ENCODE results near the gene CFAP97.
"Not testable (repeated sequence)": the region's sequence is repeated elsewhere in the genome, so short reads cannot be mapped to it uniquely, and the experiment has no call there.

Gene CFAP97

DNA sequence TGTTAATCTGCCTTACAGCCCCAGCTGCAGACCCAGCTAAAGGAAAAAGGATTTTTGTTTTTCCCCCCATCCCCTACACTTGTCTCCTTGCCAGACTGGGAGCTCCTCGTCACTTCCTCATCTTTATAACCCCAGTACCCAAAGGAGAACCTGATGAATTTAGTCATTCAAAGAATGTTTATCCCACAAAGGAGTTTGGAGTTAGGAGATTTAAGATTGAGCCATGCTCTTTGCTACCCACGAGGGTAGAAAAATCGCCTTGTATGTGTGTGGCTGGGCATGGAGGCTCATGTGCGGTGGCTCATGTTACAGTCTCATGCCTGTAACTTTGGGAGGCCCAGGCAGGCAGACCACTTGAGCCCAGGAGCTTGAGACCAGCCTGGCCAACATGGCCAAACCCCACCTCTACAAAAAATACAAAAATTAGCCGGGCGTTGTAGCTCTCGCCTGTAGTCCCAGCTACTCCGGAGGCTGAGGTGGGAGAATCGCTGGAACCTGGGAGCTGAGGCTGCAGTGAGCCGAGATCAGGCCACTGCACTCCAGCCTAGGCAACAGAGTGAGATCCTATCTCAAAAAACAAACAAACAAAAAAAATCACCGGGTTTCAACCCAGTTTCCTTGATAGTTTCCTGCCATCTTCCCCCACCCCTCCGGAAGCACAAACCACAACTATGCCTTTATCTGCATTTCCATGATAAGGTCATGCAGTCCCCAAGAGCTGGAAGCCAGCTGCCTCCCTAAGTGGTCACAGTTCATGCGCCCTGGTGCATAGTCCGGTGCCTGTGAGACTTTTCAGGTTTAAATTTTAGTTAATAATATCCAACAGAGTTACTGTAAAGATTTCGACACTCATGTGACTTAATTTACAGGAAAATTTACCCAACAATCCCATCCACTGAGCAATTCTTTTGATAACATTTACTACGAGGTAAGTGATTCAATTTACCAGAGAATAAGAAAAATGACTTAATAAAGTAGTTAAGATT lies 1.5 kb downstream of the CFAP97 start:
- no peak for DNase-seq (ENCODE audit: low spot score)

- not testable (repeated sequence) for DNase-seq (ENCODE audit: low spot score)
These were observed 5.6 kb downstream of the CFAP97 start for GRCh38 chr4:185198189-185198588.

DNA sequence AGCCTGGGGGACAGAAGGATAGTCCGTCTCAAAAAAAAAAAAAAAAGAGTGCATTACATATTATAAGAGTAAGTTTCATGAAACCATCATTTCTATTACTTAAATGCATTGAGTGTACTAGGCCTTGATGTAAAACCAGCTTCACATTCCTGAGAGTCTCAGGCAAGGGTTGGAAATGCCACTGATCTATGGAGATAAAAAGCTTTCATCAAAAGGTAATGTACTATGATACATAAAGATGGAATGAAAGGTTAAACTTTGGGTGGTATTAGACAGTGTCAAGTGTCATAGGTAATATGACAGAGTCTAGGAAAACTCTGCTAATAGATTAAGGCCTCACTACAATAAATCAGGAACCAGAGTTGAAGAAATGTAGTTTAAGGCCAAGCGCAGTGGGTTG lies 7.4 kb downstream of the CFAP97 start:
- no peak for DNase-seq (ENCODE audit: low spot score)

- no peak for DNase-seq (ENCODE audit: low spot score)
These were observed 8.6 kb downstream of the CFAP97 start for GRCh38 chr4:185194924-185195888.

- DNase-seq (ENCODE audit: low spot score) = no peak
These were observed 11.7 kb downstream of the CFAP97 start for GRCh38 chr4:185192059-185192458.

DNA sequence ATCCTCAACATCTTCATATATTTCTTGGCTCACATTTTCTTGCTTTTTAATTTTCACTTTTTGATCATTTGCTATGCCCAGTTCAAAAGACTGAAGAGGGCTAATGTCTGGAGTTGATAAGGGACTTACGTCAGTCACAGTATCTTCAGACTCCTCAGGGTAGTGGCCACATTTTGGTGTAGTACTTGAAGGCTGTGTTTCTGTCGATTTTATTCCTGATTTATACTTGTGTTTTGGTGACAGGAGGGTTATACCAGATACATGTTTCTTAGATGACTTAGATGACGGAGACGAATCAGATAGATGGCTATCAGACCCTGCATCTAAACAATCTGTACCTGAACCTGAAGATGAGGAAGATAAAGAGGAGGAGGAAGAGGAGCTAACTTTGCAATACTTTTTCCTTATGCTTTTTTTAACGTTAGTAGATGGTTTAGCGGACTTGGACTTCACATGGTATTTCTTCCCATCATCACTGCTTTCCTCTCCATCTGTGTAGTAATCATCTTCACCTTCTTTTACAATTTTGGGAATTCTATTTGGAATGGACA lies 13.4 kb downstream of the CFAP97 start:
- no peak for DNase-seq (ENCODE audit: low spot score)

DNA sequence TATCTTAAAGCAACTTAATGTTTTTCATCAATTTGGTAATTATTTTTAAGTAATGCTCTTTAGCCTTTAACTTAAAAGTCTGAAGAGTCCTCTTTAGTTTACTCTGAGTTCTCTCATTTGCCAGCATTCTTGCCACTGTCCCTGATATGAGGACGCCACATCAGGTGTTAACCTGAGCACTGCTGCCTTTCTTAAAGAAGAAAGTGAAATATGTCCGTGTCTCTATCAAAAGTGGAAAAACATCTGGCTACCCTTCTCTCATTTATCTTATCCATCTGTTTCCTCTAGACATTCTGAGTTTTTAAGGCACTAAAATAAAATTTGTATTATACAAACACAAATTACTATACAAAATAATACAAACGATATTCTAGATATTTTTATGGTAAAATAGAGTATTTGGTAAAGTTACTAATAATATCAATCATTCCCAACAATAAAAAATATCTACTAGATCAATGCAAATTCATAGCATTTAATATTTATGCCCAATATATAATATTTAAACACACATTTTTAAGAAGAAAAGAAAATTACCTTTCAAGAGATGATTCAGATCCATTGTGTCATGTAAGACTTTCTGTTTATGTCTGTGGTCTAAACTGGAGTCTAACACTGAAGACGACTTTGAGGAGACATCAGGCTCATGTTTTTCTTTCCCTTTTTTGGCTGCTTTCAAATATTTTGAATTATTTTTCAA lies 14.0 kb downstream of the CFAP97 start:
- no peak for DNase-seq (ENCODE audit: low spot score)

- DNase-seq (ENCODE audit: low spot score) = no peak
These were observed 17.0 kb downstream of the CFAP97 start for GRCh38 chr4:185186769-185187168.

DNA sequence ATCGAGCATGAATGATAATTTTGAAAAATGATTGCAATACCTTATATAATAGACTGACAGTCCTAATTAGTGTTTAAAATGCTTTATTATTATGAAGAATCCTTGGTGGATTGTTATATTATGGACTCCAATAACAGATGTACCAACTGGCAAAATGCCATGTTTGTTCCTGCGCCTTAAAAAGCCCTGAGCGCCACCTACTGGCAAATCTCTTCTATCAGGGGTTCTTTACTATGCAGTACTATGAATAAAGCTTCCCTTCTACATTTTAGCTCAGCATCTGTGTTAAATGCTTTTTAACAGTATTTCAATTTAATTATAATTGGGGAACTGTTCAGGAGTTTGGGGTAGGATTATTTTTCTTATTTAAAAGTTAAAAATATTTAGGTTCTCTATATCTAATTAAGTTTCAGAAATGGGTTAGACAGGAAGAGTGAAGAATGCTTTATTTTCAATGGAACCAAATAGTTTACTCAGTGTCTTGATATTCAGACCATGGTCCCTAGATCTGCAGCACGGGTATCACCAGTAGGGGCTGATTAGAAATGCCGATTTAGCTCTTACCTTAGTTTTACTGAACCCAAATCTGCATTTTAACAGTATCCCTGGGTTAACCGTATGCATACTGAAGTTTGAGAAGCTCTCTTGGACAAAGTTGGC lies 20.0 kb downstream of the CFAP97 start:
- peak; percentile 87 for DNase-seq (ENCODE audit: low spot score)

GRCh38 chr4:185182239-185182638 lies 21.6 kb downstream of the CFAP97 start:
- DNase-seq (ENCODE audit: low spot score) = no peak

DNA sequence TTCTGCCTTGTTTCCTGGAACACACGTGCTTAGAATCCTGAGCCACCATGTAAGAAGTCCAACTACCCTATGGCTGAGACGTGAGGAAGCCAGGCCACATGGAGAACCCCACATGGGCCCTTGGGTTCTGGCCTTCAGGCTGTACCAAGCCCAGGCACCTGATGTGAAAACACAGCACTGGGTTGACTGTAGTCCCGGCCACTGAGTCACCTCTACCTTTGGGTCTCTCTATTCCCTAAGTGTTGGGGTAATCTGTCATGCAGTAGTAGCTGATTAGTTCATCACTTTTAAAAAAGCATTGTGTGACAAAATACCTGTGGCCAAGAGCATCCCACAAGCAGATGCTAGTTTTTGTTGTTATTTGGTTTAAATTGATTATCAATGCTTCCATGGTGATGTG lies 24.3 kb downstream of the CFAP97 start:
- no peak for DNase-seq (ENCODE audit: low spot score)

DNA sequence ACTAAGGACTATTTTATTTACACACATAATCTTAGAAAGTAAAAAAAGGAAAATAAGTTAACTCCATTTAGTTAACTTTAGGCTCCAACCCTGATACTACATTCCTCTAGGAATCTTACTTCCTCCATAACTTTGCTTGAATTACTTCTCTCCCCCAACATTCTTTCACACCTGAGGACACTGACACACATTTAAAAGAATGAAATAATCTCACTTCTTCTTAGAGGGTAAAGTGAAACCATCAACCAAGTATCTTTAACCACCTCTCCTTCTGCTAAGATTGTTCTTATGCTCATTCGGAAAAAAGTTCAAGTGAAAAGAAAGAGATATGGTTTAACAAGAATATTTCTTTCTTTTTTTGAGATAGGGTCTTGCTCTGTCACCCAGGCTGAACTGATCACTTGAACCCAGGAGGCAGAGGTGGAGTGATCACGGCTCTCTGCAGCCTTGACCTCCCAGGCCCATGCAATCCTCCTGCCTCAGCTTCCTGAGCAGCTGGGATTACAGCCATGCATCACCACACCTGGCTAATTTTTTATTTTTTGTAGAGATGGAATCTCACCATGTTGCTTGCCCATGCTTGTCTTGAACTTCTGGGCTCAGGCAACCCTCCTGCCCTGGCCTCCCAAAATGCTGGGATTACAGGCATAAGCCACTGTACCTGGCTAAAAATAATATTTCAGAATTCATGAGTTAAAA lies 32.3 kb downstream of the CFAP97 start:
- no peak for DNase-seq (ENCODE audit: low spot score)

GRCh38 chr4:185167234-185167633 lies 36.6 kb downstream of the CFAP97 start:
- DNase-seq (ENCODE audit: low spot score) = no peak

DNA sequence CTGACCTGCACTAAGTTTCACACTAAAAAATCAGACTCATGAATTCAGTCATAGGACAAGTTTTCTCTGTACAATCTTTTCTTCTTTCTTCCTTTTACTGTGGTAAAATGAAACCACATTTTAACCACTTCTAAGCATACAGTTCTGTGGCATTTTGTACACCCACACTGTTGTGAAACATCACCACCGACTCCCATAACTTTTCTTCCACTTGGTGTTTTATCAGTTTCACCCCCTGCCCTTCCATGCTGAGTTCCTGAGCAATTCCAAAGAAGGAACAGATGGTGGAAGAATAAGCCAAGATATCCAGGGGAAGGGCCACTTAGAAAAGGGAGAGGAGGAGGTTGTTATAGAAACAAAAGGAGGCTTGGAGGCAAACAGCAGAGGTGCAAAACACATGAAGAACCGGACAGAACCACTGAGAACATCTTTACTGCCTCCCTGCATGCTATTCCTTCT lies 38.2 kb downstream of the CFAP97 start:
- DNase-seq (ENCODE audit: low spot score) = no peak

DNA sequence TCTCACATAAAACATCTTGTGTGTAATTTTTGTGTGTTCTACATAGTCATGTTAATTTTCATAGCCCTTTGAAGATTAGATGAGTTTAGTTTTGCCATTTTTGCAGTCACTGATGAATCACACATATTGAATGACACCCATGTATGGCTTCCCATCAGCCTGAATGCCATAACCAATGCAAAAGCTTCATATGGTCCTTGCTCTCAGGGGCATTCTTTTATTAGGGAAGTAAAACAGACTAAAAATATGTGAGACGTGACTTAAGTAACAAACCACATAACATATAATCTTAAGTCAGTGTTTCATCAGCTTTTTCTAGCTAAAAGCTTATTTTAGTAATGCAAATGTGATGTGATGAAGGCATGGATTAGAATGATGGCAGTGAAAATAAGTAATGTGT lies 52.5 kb downstream of the CFAP97 start:
- DNase-seq (ENCODE audit: low spot score) = no peak

GRCh38 chr4:185149392-185149791 lies 54.4 kb downstream of the CFAP97 start:
- no peak for DNase-seq (ENCODE audit: low spot score)

DNA sequence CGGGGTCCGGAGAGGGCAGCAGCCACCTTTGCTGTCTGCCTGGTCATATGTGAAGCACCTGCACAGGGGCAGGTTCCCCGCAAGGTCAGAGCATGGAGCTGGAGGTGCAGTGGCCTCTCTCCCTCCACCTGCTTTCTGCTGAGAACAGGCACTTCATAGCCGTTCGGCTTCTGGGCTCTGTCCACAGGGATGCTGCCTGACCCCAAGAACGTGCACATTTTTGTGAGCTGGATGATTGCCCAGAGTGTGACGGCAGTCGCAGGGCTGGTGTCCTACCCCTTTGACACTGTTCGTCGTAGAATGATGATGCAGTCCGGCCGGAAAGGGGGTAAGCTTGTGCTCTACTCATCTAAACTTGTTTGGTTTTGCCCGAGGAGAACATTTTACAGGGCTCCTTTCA lies 58.2 kb downstream of the CFAP97 start:
- peak; percentile 15 for DNase-seq (ENCODE audit: low spot score)

DNA sequence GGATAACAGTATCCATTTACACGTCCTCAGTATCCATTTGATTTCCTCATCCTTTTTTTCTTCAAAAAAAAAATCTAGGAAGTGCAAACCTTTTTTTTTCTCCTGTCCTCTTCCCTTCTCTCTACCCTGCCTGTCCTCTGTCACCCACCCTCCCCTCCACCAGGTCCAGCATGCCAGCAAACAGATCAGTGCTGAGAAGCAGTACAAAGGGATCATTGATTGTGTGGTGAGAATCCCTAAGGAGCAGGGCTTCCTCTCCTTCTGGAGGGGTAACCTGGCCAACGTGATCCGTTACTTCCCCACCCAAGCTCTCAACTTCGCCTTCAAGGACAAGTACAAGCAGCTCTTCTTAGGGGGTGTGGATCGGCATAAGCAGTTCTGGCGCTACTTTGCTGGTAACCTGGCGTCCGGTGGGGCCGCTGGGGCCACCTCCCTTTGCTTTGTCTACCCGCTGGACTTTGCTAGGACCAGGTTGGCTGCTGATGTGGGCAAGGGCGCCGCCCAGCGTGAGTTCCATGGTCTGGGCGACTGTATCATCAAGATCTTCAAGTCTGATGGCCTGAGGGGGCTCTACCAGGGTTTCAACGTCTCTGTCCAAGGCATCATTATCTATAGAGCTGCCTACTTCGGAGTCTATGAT lies 59.1 kb downstream of the CFAP97 start:
- peak; percentile 23 for DNase-seq (ENCODE audit: low spot score)

GRCh38 chr4:185143601-185143969 lies 60.2 kb downstream of the CFAP97 start:
- DNase-seq (ENCODE audit: low spot score) = peak; percentile 50

Measured in putamen (tissue), 1 donor.